HL-60/S4 (cell line): Measurements from ENCODE around the gene IFT122.

ENCODE experiments used
- in situ Hi-C: fragments of 300-500 bp; cut with MboI; formaldehyde crosslinking; loops from 2 replicates; pipeline ENCODE4 v1.14.3; 2022; ENCODE audit warnings: low sequenced_read_pairs

IFT122 gene

DNA sequence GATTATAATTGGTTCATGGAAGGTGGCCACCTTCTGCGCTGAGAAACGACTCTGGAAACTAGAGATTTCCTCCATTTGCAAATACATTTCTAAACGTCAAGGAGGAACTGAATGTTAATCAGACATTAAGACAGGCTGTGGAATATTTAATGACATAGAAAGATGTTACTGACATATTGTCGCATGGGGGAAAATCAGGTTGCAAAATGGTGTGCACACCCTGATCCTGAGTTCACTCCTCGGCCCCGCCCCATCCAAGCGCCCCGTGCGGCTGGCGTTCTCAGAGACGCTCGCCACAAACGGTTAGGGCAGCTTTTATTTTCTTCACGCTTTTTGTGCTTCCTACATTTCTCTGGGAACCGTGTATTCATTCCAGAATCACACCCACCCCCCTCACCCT is 113.7 kb downstream of the IFT122 start:
- in situ Hi-C loops: no loop called here

DNA sequence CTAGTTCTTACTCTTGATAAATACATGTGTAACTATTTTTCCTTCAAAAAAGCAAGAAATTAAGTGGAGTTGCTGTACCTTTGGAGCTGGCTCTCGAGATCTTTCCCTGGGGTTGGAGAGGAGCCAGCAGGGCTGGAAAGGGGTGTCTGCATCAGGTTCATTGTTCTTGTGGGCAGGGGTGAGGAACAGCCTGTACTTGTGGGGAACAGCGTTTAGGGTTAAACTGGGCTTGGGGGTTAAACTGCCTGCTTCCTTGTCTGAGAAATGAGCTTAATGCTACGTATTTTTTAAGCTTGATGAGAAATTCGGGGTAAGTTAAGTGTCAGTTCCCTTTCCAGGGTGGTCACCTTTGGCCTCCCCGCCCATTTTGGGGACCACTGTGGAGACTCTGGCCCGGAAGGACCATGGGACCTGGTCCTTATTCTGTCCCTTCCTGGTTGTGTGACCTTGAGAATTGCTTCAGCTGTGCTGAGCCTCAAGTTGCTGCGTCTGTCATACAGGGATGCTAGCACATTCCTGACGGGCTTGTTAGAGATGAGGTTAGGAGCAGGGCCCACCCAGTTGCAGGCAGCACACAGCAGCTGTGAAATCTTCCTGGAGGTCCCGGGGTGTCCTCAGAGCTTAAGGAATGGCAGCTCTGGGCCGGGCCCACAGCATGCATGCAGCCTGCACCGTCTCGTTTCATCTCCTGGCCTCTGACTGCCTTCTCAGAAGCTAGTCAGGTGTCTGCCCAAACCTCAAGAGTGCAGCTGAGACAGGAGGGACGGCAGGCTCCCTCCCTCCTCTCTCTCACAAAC is 114.5 kb downstream of the IFT122 start:
- in situ Hi-C loops: no loop called here

DNA sequence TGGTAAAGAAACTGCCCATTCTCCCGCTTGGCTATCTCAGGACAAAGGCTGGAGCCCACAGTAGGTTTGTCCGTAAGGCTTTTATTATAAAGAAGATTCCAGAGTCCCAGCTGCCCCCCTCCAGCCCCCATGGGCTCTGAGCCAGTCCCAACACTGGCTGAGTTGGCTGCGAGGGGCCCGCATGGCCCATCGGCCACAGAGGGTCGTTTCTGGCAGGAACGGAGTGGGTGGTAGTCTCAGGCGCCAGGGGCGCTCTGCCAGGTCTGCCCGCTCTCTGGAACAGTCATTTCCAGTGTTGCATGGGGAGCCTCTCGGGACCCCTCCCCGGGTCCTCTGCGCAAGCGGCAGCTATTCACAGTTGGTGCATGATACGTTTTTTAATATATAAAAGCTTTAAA is 115.1 kb downstream of the IFT122 start:
- in situ Hi-C loops: no loop called here

DNA sequence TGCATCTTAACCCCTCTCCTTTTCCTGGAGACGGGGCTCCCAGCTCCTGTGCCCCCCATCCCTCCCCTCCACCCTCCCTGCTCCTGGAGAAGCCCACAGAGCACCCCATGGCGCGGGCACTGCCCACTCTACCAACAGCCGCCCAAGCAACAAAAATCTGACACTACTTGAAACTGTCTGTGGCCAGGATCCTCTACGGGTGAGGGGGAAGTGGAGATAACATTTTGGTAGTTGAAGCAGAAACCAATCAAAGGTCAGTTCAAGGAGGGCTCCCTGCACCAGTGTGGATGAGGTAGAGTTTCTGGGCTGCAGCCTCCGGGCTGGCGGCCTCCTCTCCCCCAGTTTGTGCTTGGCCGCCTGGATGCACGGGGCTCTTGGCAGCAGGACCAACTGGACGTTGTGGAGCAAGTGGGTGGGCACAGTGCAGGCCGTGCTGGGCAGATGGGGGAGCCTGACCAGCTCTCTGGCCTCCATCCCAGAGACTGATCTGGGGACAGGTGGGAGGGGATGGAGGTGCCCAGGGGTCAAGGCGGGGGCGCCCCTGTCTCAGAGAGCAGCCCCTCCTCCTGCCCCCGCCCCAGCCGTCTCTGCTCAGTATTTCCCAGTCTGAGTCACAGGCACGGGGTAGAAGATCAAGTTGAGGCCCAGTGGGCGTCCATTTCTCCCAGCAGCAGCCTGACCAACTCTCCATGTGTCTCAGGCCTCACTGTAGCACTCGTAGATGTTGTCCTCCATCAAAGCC is 115.8 kb downstream of the IFT122 start:
- in situ Hi-C loops: no loop called here

DNA sequence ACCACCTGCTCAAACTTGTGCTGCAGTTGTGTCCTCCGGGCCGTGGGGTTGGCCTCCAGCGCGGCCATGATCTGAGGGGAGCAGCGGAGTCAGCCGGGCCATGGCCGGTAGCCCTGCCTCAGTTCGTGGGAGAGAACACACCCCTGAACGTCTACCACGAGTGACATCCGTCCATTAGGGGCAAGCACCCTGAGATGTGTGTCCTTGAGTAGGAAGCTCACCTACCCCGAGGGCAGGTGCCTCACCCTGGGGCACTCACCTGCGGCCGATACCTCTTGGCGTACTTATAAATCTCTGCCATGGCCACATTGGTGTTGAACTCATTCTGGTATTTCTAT is 116.3 kb downstream of the IFT122 start:
- in situ Hi-C loops: no loop called here

DNA sequence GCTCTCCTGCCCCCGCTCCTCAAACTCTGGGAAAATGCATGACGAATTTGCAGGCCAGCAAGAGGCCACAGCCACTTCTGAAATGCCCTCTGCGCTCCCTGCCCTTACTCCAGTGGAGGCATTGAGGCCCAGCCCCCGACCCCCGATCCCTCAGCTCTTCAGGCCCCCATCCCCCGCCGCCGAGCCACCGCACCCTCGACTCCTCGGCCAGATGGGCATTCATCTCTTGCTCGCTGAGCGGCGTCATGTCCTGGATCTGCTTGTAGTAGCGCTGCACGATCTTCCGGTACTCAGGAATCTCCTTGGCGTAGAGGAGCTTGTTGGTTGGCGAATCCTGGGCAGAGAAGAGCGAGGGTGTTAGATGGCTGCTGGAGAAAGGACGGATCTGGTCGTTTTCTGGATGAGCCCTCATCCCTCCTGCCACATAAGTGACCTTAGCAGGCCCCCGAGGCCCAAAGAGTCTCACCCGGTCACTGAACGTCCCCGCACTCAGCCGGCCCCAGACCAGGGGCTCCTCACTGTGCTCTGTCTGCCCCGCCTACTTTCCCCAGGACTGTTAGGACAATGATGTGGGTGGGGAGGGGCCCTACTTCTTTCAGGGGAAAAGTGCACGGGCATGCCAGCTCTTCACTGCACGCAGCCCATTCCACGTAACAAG is 117.0 kb downstream of the IFT122 start:
- in situ Hi-C loops: no loop called here

DNA sequence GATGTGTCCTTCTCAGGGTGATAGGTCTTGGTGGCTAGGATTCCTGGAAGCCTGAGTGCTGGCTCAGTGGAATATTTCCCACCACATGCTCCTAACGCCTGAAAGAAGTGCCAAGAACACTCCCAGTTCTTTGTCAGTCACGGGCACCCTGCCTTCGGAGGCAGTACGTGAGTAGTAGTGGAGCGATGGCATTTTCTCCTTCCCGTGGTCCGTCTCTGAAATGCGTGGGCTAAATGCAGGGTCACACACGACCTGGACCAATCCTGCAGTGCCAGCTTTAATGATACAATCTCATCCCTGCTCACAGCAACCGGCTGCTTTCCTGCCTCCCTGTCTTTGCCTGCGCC is 117.5 kb downstream of the IFT122 start:
- in situ Hi-C loops: no loop called here

DNA sequence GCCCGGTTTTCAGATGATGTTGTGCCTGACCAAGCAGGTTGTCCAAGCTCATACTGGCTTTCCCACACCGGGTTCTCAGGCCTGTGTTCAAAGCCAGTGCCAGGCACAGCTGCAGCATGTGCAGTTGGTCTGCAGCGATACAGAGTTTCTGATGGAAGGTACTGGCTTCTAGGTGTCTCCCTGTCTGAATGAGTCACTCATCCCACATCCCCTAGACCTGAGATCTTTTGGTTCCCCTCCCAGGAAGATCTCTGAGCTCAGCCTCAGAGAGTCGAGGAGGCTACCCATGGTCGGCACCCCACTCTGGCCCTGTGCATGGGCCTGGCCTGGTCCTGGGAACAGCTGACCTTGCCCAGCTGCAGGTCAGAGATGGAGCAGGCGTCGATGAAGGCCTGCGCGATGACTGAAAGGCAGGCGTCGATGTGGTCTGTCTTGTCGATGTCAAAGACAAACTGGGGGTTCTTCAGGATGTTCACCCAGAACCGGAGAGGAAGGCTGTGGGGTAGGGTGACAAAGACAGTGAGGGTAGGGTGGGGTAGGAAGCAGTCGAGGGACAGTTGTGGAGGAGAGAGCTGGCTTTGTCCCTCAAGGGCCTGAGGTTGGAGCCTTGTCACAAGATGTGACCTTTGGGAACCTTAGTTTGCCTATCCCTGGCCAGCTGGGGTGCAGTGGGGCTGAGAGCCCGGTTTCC is 118.2 kb downstream of the IFT122 start:
- in situ Hi-C loops: no loop called here

DNA sequence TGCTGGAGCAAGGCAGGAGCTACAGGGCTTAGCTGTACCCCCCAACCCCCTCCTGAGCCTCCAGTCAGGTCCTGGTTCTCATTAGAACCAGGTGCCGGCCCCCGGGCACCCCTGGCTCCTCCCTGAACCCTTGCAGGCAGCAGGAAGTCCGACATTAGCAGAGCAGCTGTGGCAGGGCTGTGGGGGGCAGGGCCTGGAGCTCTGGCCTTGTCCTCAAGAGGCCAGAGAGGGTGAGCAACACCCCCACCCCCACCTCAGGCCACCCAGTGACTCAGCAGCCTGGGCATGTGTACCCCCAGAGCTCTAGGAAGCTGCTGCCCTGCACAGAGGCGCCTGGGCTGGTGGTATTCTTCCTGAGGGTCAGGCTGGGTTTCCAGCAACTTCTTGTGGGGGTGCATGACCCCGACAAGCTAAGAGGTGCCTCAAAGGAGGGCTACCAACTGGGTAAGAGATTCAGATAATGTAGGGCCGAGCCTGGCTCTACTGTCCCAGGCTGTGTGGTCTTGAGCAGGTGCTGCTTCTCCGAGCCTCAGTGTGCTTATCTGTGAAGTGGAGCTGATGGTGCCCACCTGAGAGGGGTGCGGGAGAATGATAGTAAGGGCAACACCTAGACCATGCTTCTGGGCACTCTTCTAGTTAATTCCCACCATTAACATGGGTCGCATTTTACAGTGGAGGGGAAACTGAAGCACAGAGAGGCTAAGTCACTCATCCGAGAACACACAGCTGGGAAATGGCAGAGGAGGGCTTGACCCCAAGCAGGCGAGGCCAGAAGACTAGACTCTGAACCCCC is 118.9 kb downstream of the IFT122 start:
- in situ Hi-C loops: no loop called here

DNA sequence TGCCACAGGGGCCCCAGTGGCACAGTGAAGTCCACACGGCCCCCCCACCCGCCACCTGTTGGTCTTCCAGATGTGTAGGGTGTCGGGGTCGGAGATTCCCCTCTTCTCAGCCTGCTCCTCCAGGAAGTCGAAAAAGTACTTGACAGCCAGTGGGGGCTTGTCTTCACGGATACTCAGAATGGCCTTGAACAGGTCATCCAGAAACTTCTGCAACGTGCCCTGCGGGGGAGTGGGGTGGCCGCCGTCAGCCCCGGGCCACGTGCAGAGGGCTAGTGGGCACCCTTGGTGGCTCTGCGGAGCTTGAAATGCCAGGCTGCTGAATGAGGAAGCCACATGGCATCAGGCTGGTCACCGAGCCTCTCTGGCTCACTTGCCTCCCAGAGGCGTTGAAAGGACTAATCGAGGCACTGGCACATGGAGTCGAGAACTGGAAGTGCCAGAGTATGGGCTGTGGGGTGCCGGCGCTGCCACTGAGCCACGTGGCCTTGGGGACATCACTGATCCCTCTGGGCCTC is 119.6 kb downstream of the IFT122 start:
- in situ Hi-C loops: no loop called here

DNA sequence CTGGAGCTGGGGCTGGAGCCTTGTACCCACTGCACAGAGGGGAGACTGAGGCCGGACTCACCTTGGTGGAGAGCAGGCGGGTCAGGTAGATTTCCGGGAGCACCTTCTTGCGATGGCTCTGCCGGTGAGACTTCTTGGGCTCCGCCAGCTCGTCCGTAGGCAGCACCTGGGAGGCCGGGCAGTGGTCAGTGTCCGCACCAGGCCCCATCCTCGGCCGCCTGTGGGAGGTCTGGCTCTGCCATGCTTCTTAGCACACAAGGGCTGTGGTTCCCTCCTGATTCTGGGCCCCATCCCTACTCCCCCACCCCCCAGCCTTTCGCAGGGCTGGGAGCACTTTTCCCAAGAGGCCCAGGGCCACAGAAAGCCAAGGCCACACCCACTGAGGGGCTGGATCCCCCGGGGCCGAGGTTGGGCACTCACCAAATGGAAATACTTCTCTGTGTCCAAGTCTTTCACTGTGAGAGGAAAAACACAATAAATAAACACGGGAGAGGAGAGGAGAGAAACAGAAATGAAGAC is 120.3 kb downstream of the IFT122 start:
- in situ Hi-C loops: no loop called here

DNA sequence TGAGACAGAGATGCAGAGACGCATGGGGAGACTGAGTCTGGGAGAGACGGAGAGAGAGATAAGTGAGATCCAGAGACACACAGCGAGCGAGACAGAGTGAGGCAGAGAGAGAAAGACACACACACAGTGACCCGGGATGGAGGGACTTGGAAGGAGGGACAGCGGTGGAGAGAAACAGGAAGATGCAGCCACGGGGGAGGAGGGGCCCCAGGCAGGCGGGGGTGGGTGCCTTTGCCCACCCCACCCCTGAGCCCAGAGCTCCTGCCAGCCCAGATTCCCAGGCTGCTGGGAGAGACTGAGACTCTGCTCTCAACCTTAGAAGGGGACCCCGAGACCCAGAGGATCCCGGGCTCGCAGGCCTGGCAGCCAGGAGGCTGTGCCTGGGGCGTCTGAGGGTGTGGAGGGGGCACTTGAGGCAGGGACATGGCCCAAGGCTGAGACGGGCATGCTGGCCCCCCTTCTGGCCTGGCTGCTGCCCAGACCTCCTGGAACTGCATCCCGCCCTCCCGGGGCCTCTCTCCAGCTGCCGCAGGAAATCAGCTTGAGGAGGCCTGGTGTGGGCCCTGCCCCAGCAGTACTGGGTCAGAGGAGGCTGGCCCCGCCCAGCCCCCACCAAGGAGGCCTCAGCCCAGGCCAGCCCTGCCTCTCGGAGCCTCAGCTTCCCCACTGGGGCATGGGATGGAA is 121.0 kb downstream of the IFT122 start:
- in situ Hi-C loops: no loop called here

DNA sequence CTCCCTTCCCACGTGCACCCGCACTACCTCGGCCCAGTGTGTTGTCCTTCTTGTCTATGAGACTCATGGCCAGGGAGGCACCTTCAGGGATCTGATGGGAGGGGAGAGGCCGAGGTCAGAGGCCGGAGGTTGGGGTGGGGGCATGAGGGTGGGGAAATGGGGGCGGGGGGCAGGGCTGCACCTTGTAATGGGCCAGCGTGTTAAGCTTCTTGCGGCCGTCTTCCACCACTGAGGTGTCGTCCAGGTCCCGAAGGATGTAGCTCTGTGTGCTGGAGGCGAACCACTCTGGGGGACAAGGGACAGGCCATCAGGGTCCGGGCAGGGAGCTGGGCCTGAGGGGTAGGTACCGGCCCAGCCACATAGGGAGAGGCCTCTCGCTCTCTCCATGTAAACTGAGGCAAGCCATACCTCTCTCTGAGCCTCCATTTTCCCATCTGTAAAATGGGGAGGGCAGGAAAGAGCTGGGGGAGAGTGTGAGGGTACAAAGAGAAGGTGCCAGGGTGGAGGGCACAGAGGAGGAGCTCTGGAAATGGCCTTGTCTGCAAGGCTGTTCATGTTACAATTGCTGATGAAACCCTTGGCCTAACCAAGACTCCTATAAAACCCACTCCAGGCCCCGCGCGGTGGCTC is 121.7 kb downstream of the IFT122 start:
- in situ Hi-C loops: no loop called here

DNA sequence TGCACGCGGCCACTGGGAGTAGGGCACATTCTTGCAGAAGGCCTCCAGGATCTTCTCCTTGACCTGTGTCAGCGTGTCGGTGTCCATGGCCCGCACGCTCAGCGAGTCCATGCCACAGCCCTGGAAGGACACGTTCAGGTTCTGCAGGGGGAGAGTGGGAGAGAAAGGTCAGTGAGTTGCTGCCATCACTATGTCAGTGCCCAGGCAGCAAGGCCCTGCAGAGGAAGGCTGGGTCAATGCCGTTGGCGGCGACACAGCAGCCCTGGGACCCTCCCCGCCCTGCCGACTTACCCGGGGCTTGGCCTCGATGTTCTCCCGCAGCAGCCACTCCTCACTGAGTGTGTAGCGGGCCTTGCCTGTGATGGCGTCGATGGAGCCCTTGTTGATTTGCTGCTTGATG is 122.8 kb downstream of the IFT122 start:
- in situ Hi-C loops: no loop called here

DNA sequence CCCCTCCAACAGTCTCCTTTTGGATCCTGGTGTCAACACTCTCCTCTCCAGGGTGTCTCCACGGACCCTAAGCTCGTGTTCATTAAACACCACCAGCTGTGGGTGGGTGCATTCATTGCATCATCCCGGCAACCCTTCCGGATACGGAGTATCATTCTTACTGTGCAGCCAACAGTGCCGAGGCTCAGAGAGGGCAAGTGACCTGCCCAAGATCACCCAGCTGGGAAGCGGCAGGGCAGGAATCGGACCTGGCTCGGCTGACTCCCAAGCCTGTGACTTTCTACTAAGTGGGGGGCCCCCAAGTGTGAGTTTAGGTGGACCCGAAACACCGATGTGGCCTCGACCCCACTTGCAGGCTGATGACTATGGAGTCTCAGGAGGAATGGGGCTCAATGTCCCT is 123.3 kb downstream of the IFT122 start:
- in situ Hi-C loops: no loop called here

DNA sequence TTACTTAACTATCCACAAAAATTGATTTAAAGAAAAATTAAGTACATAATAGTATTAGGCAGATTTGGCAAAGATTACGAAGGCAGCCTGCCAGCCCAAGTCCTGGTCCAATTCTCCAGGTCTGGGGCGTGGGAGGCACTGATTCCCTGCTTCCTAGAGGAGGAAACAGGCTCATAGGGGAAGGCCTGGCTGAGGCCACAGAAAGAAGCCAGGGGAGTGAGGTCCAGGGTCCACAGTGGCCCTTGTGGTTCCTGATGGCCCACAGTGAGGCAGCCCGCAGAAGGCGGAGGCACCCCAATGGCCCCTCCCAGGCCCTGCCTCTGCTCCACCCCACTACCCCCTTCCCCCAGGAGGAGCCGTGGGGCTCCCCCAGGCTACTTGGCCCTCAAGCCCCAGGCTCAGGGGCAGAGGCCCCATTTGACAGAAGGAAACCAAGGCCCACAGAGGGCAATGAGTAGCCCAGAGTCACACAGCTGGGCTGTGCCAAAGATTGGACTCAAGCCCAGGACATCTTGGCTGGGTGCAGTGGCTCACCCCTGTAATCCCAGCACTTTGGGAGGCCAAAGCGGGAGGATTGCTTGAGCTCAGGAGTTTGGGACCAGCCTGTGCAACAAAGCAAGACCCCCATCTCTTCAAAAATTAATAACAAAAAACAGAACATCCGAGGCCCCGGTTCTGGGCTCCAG is 124.0 kb downstream of the IFT122 start:
- in situ Hi-C loops: no loop called here

DNA sequence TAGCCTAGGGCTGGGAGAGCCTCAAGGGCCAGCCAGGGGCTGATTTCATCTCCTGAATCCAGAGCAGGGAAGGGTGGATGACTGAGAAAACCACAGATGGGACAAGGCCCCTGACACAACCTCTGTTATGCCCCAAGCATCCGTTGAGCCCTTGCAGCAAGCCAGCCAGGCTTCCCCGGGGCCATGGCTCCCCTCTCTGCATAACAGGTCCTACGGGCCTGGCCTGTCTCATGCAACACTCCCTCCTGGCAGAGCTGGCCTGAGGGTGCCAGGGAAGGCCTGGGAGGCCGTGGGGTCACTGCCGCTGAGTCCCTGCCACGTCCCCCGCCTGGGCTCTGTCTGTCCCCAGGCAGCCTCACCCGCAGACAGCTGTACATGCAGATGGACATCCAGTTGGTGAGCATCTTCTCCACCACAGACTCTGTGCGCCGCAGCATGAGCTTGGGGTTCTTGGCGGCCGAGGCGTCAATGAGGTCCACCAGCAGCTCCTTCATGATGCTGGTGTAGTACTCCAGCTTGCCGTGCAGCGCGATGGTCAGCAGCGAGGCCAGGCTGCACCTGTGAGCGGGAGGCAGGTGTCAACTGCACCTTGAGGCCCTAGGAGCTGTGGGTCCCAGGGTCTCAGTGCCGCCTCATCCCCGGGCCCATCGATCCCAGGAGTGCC is 125.1 kb downstream of the IFT122 start:
- in situ Hi-C loops: no loop called here

DNA sequence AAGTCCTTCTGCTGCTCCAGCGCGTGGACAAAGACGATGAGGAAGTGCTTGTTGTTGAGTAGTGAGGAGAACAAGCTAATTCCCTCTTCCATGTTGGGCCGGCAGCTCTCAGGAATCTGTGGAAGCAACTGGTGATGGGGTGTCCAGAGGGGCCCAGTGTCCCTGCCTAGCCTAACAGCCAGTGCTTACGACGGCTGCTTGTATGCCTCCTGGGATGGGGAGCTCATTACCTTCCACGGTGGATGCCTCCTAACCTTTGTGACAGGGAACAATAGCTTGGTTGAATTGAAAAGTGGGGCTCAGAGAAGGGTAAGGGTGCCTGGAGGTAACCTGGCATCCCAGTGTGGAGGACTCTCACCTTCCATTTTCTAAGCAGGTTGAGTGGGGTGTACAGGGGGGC is 125.9 kb downstream of the IFT122 start:
- in situ Hi-C loops: no loop called here
